Activated B cell treated with CpG ODN at 0.5 μM for 24 hours (primary cell): ENCODE results near the gene FREM2. TPM values are rescaled to one million over a fixed set of nuclear protein-coding genes. Genes with fewer than 3 reads are reported as not detected.

Experiments used
- ATAC-seq: fragments of 200-7000 bp; cut with Tn5 transposase; one replicate; pipeline ENCODE4 v1.10.0; 2021; ENCODE audit warnings: low read depth, mild to moderate bottlenecking, moderate library complexity
- CTCF ChIA-PET: fragments of 350-600 bp; sonication (Branson Sonifier 250); formaldehyde crosslinking; loops from one replicate; lab custom pipeline; 2021; ENCODE audit warnings: antibody characterized with exemption; lab: Charles Lee
- POLR2A ChIA-PET: fragments of 350-600 bp; sonication (Branson Sonifier 250); formaldehyde crosslinking; loops from one replicate; lab custom pipeline; 2021; ENCODE audit warnings: antibody characterized with exemption; lab: Charles Lee
- DNase-seq: peaks from one replicate; pipeline ENCODE4 v3.0.0; 2022
- H3K27ac Mint-ChIP-seq: one replicate; pipeline ENCODE4 v1.8.0; 2020; ENCODE audit warnings: mixed read lengths
- H3K27me3 Mint-ChIP-seq: one replicate; pipeline ENCODE4 v1.8.0; 2021; ENCODE audit warnings: mixed read lengths
- H3K36me3 Mint-ChIP-seq: one replicate; pipeline ENCODE4 v1.8.0; 2021; ENCODE audit warnings: low read depth, mixed read lengths
- H3K4me1 Mint-ChIP-seq: one replicate; pipeline ENCODE4 v1.8.0; 2021; ENCODE audit warnings: mixed read lengths
- H3K4me3 Mint-ChIP-seq: one replicate; pipeline ENCODE4 v1.8.0; 2020; ENCODE audit warnings: mild to moderate bottlenecking, mixed read lengths
- H3K9me3 Mint-ChIP-seq: one replicate; pipeline ENCODE4 v1.8.0; 2020; ENCODE audit warnings: mixed read lengths
- intact Hi-C: fragments of 100-400 bp; cut with micrococcal nuclease; formaldehyde crosslinking; loops from one replicate; pipeline ENCODE4 v1.15.1; 2024
- total RNA-seq: library from RNA; stranded (reverse); gene quantifications from 2 replicates; pipeline ENCODE4 v1.2.3, GENCODE V29; 2022
- TF ChIP-seq, protein P1 (sequence below): fragments of 200-600 bp; IDR thresholded peaks from one replicate; pipeline ENCODE4 v1.8.0; 2022; ENCODE audit warnings: antibody characterized with exemption, mild to moderate bottlenecking

The FREM2 gene
- total RNA-seq, 1 donor from 2014 or later, result not detected

DNA sequence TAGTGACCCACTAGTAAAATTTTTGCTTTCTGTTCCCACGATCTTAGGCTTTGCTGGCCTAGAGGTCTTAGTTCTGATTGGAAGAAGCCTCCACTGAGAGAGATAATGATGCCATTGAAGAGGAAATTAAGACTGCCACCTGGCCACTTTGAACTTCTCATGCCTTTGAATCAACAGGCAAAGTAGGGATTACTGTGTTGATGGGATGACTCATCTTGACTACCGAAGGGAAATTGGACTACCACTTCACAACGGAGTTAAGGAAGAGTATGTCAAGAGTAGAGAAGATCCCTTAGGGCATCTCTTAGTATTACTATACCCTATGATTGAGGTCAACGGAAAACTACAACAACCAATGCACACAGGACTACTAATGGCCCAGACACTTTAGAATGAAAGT is 12.7 kb upstream of the FREM2 start:
- Mint-ChIP-seq H3K36me3 (no peaks in the 10 kb centered on the region), H3K4me3 (no peak overlapping the region), H3K27me3 (no peaks in the 10 kb centered on the region), H3K27ac (no peak overlapping the region), H3K4me1 (no peaks in the 10 kb centered on the region), H3K9me3 (no peaks in the 10 kb centered on the region)
- POLR2A ChIA-PET, result no interaction called here
- DNase-seq, result no peak
- ATAC-seq, result no peak
- TF ChIP-seq, protein P1, sequence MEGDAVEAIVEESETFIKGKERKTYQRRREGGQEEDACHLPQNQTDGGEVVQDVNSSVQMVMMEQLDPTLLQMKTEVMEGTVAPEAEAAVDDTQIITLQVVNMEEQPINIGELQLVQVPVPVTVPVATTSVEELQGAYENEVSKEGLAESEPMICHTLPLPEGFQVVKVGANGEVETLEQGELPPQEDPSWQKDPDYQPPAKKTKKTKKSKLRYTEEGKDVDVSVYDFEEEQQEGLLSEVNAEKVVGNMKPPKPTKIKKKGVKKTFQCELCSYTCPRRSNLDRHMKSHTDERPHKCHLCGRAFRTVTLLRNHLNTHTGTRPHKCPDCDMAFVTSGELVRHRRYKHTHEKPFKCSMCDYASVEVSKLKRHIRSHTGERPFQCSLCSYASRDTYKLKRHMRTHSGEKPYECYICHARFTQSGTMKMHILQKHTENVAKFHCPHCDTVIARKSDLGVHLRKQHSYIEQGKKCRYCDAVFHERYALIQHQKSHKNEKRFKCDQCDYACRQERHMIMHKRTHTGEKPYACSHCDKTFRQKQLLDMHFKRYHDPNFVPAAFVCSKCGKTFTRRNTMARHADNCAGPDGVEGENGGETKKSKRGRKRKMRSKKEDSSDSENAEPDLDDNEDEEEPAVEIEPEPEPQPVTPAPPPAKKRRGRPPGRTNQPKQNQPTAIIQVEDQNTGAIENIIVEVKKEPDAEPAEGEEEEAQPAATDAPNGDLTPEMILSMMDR, result no peak
- CTCF ChIA-PET, result no interaction called here
- intact Hi-C loops, result no loop called here

DNA sequence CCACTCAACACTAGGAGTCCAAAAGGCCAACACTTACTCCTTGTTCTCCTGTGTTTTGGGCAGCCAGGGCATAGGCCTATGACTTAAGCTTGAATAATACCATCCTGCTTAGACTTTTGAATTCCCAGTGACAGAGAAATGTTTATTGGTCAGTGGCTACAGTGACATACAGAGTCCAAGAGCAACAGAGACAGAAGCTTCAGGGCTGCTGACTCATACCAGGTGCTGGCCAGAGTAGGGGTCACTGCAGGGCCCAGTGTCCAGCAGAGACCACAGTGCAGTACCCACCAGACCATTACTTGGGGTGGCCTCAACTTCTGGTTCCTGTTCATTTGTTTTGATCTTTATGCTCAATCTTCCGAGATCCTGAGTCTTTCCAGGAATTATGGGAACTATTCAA is 6.0 kb upstream of the FREM2 start:
- ATAC-seq (no peak), DNase-seq (no peak)
- Mint-ChIP-seq H3K27me3 (peaks cover 6% of the 10 kb centered on the region), H3K27ac (no peak overlapping the region), H3K36me3 (no peaks in the 10 kb centered on the region), H3K4me1 (no peaks in the 10 kb centered on the region), H3K4me3 (no peak overlapping the region), H3K9me3 (no peaks in the 10 kb centered on the region)
- ChIA-PET POLR2A (no interaction called here), CTCF (no interaction called here)
- TF ChIP-seq, protein P1, result no peak
- intact Hi-C loops, result no loop called here

DNA sequence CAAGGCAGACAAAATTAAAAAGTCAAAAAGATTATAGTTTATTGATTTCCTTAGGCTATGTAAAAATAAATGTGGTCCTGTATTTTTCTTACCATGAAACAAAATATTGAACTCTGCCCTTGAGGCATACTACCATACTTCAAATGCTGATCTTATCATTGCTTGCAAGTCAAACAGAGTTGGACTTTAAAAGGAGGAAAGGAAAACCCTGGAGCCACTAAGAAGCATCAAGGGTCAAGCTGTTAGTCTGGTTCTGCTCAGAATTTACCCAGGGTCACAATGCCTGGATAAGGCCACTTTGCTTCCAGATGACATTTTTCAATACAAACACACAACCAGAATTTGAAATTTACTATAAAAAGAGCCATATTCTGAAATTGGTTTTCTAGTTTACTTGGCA is 2.2 kb upstream of the FREM2 start:
- DNase-seq (no peak), ATAC-seq (no peak)
- CTCF ChIA-PET, result no interaction called here
- Mint-ChIP-seq H3K27me3 (peaks cover 21% of the 10 kb centered on the region), H3K4me1 (no peaks in the 10 kb centered on the region), H3K36me3 (no peaks in the 10 kb centered on the region), H3K4me3 (no peak overlapping the region), H3K27ac (no peak overlapping the region), H3K9me3 (no peaks in the 10 kb centered on the region)
- TF ChIP-seq, protein P1, result no peak
- POLR2A ChIA-PET, result no interaction called here
- intact Hi-C loops, result no loop called here

DNA sequence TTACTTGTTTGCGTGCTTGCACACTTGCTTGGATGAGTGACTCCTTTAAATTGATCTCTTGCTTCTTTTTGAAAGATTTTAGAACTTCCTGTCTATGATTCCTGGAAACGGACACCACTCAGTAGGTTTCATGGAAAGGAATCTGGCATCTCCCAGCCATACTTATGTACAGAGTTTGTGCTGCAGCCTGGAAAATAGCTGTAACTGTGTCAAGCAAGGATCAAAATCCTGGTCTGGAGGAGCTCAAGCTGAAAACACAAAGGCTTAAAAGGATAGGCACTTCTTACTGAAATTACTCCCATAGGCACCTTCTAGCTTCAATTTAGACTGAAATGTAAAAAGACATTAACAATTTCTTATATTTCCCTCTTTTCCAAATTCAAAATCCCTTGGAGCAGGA is 1.4 kb upstream of the FREM2 start:
- Mint-ChIP-seq H3K9me3 (no peaks in the 10 kb centered on the region), H3K4me3 (no peak overlapping the region), H3K4me1 (no peaks in the 10 kb centered on the region), H3K36me3 (no peaks in the 10 kb centered on the region), H3K27me3 (peaks cover 21% of the 10 kb centered on the region), H3K27ac (no peak overlapping the region)
- intact Hi-C loops, result no loop called here
- DNase-seq, result no peak
- ATAC-seq, result no peak
- ChIA-PET CTCF (no interaction called here), POLR2A (no interaction called here)
- TF ChIP-seq, protein P1, result no peak

DNA sequence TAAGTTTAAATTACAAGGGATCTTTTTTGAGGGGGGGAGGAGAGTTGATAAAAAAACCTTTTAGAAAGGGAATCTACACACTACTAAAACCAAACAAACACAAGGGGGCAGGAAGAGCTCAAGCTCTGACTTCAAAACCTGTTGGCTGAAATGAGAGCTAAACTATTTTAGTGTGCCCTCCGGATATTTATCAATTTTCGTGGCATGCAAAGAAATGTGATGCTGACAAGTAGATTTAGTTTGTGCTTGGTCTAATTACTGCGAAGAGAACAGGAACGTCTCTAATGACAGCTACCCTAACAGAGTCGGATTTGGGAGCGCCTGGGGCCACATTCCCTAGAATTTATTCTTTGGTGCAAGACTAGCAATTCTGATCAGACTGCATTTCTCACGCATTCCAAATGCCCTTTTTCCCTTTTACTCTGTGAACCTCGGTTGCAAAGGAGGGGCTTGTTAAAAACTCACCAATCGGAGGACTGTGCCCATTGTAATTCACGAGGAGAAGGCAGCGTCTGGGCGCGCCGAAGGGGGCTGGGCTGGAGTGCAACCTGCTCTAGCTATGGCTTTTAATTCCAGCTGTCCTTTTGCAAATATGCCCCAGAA is 802 bp upstream of the FREM2 start:
- ChIA-PET POLR2A (no interaction called here), CTCF (no interaction called here)
- intact Hi-C loops, result no loop called here
- TF ChIP-seq, protein P1, result no peak
- Mint-ChIP-seq H3K9me3 (no peaks in the 10 kb centered on the region), H3K4me1 (no peaks in the 10 kb centered on the region), H3K27ac (no peak overlapping the region), H3K36me3 (no peaks in the 10 kb centered on the region), H3K4me3 (no peak overlapping the region), H3K27me3 (peaks cover 21% of the 10 kb centered on the region)
- ATAC-seq (no peak), DNase-seq (no peak)
